ENCODE measurements around the gene SPRY1. TPM values are rescaled to one million over a fixed set of nuclear protein-coding genes. Genes with fewer than 3 reads are reported as not detected.

Gene SPRY1
- total RNA-seq, 1 experiment from 2014 or later, result 4.8 TPM

DNA sequence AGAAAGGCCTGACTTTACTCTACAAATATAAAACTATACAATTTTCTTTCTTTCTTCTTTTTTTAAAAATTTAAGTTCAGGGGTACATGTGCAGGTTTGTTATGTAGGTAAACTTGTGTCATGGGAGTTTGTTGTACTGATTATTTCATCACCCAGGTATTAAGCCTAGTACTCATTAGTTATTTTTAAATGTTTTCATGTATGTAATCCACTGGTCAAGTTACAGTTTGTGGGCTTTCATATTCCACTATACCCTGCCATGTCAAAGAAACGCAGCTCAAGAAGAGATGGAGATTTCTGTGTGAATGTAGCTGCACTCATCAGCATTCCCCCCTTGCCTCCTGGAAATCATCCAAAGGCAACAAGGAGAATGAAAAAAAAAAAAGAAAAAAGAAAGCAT is 31.2 kb upstream of the SPRY1 start:
- DNase-seq (ENCODE audit: low read depth, low spot score), result no peak
- Histone ChIP-seq H3K27ac (ENCODE audit: low read depth, low read length) (no peak overlapping the region), H3K4me1 (ENCODE audit: control insufficient read depth in 1 of 2, insufficient read depth in 2 of 2, low read length in 2 of 2) (peaks cover 0 to 5% of the 10 kb centered on the region in 2 experiments; a peak in 2 of 4 replicates), H3K4me3 (replicated peaks in 1 of 2; ENCODE audit: low read depth in 1 of 2, low read length in 2 of 2) (no peak overlapping the region), H2AFZ (ENCODE audit: low read depth, low read length, poor library complexity, severe bottlenecking) (no peak overlapping the region), H3K36me3 (ENCODE audit: control insufficient read depth in 1 of 2, insufficient read depth in 2 of 2, low read length in 2 of 2) (no peaks in the 10 kb centered on the region), H3K9ac (ENCODE audit: low read length) (no peak overlapping the region), H3K27me3 (ENCODE audit: insufficient read depth, low read length) (no peaks in the 10 kb centered on the region), H3K9me3 (ENCODE audit: control insufficient read depth in 1 of 2, insufficient read depth in 1 of 2, low read depth in 1 of 2, low read length in 2 of 2) (no peaks in the 10 kb centered on the region), H4K20me1 (ENCODE audit: insufficient read depth) (no peaks in the 10 kb centered on the region), H3K9me2 (ENCODE audit: insufficient read depth) (no peaks in the 10 kb centered on the region; the same call in 1 of the 2 replicates), H3K4me2 (ENCODE audit: low read length) (no peak overlapping the region), H3K79me2 (ENCODE audit: insufficient read depth, low read length) (no peaks in the 10 kb centered on the region)
- ChIA-PET RAD21 (ENCODE audit: low non-redundant PET in 1 of 2, low total read pairs in 2 of 2, uncharacterized antibody in 2 of 2, unreplicated experiment in 2 of 2) (no interaction called here), CTCF (no interaction called here), POLR2A (no interaction called here)
- no TSS peak for BruUV-seq (replicated peaks)
- intact Hi-C loops (cut with micrococcal nuclease), result no loop called here
- ATAC-seq, result no peak
- TF ChIP-seq SRF (IDR thresholded peaks at IDR 0.05; ENCODE audit: low read depth) (no peak), ZFX (IDR thresholded peaks at IDR 0.05) (no peak), TCF7L2 (IDR thresholded peaks at IDR 0.05; ENCODE audit: borderline replicate concordance, extremely low read depth, insufficient read depth, insufficient read length) (no peak), RAD21 (IDR thresholded peaks at IDR 0.05; ENCODE audit: low read depth) (no peak), EZH2phosphoT487 (IDR thresholded peaks at IDR 0.05; ENCODE audit: borderline replicate concordance) (no peak), CBX3 (IDR thresholded peaks at IDR 0.05; ENCODE audit: low read depth) (no peak), CEBPB (IDR thresholded peaks at IDR 0.05; ENCODE audit: low read depth) (no peak), ELF1 (IDR thresholded peaks at IDR 0.05; ENCODE audit: borderline replicate concordance, low read depth) (no peak), JUND (IDR thresholded peaks at IDR 0.05) (no peak), FOSL1 (IDR thresholded peaks at IDR 0.05; ENCODE audit: low read depth) (no peak), POLR2AphosphoS5 (IDR thresholded peaks at IDR 0.05; ENCODE audit: low read depth, low read length) (no peak), EGR1 (IDR thresholded peaks at IDR 0.05; ENCODE audit: low read depth) (no peak), POLR2A (IDR thresholded peaks at IDR 0.05; ENCODE audit: borderline replicate concordance, extremely low read depth, insufficient read depth, insufficient read length) (no peak), SIN3A (IDR thresholded peaks at IDR 0.05; ENCODE audit: low read depth) (no peak), ZNF274 (IDR thresholded peaks at IDR 0.05; ENCODE audit: low read depth, low read length) (no peak)
- TF ChIP-seq, protein P1, sequence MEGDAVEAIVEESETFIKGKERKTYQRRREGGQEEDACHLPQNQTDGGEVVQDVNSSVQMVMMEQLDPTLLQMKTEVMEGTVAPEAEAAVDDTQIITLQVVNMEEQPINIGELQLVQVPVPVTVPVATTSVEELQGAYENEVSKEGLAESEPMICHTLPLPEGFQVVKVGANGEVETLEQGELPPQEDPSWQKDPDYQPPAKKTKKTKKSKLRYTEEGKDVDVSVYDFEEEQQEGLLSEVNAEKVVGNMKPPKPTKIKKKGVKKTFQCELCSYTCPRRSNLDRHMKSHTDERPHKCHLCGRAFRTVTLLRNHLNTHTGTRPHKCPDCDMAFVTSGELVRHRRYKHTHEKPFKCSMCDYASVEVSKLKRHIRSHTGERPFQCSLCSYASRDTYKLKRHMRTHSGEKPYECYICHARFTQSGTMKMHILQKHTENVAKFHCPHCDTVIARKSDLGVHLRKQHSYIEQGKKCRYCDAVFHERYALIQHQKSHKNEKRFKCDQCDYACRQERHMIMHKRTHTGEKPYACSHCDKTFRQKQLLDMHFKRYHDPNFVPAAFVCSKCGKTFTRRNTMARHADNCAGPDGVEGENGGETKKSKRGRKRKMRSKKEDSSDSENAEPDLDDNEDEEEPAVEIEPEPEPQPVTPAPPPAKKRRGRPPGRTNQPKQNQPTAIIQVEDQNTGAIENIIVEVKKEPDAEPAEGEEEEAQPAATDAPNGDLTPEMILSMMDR (IDR thresholded peaks at IDR 0.05 in 2 of 3, conservative IDR thresholded peaks at IDR 0.05 in 1 of 3; ENCODE audit: borderline replicate concordance in 1 of 3, insufficient read depth in 1 of 3, low read depth in 2 of 3, low read length in 2 of 3), result no peak
- TF ChIP-seq, protein P2, sequence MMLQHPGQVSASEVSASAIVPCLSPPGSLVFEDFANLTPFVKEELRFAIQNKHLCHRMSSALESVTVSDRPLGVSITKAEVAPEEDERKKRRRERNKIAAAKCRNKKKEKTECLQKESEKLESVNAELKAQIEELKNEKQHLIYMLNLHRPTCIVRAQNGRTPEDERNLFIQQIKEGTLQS (IDR thresholded peaks at IDR 0.05), result no peak
- TF ChIP-seq, protein P3, sequence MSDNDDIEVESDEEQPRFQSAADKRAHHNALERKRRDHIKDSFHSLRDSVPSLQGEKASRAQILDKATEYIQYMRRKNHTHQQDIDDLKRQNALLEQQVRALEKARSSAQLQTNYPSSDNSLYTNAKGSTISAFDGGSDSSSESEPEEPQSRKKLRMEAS (IDR thresholded peaks at IDR 0.05), result no peak
